OCI-LY7 (cell line): Measurements from ENCODE around the gene CFAP61.

ENCODE experiments used
- EZH2phosphoT487 ChIP-seq: fragments of 200-600 bp; sonication (generic); IDR thresholded peaks from 2 replicates; pipeline ENCODE4 v1.6.1; 2018; ENCODE audit warnings: low read depth, borderline replicate concordance, mild to moderate bottlenecking, mixed run types, antibody characterized with exemption, low read length, moderate library complexity, mixed read lengths
- TF ChIP-seq, protein P1 (sequence below): fragments of 200-600 bp; sonication (generic); conservative IDR thresholded peaks from 2 replicates; pipeline ENCODE4 v1.5.1; 2014; ENCODE audit warnings: mild to moderate bottlenecking, antibody characterized with exemption, low read length, moderate library complexity, mixed read lengths

DNA sequence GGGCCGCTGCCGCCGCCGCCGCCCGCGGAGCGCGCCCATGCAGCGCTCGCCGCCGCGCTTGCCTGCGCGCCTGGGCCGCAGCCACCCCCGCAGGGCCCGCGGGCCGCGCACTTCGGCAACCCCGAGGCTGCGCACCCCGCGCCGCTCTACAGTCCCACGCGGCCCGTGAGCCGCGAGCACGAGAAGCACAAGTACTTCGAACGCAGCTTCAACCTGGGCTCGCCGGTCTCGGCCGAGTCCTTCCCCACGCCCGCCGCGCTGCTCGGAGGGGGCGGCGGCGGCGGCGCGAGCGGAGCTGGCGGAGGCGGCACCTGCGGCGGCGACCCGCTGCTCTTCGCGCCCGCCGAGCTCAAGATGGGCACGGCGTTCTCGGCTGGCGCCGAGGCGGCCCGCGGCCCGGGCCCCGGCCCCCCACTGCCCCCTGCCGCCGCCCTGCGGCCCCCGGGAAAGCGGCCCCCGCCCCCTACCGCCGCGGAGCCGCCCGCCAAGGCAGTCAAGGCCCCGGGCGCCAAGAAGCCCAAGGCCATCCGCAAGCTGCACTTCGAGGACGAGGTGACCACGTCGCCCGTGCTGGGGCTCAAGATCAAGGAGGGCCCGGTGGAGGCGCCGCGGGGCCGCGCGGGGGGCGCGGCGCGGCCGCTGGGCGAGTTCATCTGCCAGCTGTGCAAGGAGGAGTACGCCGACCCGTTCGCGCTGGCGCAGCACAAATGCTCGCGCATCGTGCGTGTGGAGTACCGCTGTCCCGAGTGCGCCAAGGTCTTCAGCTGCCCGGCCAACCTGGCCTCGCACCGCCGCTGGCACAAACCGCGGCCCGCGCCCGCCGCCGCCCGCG lies 316.3 kb downstream of the CFAP61 start:
- TF ChIP-seq, protein P1, sequence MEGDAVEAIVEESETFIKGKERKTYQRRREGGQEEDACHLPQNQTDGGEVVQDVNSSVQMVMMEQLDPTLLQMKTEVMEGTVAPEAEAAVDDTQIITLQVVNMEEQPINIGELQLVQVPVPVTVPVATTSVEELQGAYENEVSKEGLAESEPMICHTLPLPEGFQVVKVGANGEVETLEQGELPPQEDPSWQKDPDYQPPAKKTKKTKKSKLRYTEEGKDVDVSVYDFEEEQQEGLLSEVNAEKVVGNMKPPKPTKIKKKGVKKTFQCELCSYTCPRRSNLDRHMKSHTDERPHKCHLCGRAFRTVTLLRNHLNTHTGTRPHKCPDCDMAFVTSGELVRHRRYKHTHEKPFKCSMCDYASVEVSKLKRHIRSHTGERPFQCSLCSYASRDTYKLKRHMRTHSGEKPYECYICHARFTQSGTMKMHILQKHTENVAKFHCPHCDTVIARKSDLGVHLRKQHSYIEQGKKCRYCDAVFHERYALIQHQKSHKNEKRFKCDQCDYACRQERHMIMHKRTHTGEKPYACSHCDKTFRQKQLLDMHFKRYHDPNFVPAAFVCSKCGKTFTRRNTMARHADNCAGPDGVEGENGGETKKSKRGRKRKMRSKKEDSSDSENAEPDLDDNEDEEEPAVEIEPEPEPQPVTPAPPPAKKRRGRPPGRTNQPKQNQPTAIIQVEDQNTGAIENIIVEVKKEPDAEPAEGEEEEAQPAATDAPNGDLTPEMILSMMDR = no peak
- TF ChIP-seq EZH2phosphoT487 = no peak
